NT2/D1 (cell line): Measurements from ENCODE around the gene GALNT18.

Experiments
- DNase-seq: peaks from one replicate; pipeline ENCODE4 v3.0.0-alpha.2; 2011; ENCODE audit warnings: low read depth, low spot score
- H3K27me3 ChIP-seq: 2 replicates; pipeline ENCODE4 v1.6.0; 2011; ENCODE audit warnings: mild to moderate bottlenecking; ENCODE audit not compliant: insufficient read length, insufficient read depth
- H3K36me3 ChIP-seq: 2 replicates; pipeline ENCODE4 v1.6.1; 2011; ENCODE audit warnings: mild to moderate bottlenecking, low read length, mixed read lengths; ENCODE audit not compliant: insufficient read depth, insufficient read length
- H3K4me1 ChIP-seq: 2 replicates; pipeline ENCODE4 v1.5.1; 2011; ENCODE audit not compliant: insufficient read depth, insufficient read length
- H3K4me3 ChIP-seq: 2 replicates; pipeline ENCODE4 v1.5.1; 2011; ENCODE audit warnings: low read depth; ENCODE audit not compliant: insufficient read length
- H3K9ac ChIP-seq: 2 replicates; pipeline ENCODE4 v1.6.0; 2011; ENCODE audit warnings: low read depth; ENCODE audit not compliant: insufficient read length
- H3K9me3 ChIP-seq: 2 replicates; pipeline ENCODE4 v1.5.1; 2011; ENCODE audit warnings: mild to moderate bottlenecking, low read length; ENCODE audit not compliant: insufficient read depth
- SUZ12 ChIP-seq: IDR thresholded peaks from 2 replicates; pipeline ENCODE4 v1.6.1; 2011; ENCODE audit not compliant: insufficient read length, insufficient read depth; ENCODE audit errors: extremely low read depth
- YY1 ChIP-seq: IDR thresholded peaks from 2 replicates; pipeline ENCODE4 v1.6.1; 2011; ENCODE audit not compliant: insufficient read length, insufficient read depth
- ZNF274 ChIP-seq: IDR thresholded peaks from 2 replicates; pipeline ENCODE4 v1.6.1; 2011; ENCODE audit warnings: mild to moderate bottlenecking, low read depth, low read length

The GALNT18 gene

DNA sequence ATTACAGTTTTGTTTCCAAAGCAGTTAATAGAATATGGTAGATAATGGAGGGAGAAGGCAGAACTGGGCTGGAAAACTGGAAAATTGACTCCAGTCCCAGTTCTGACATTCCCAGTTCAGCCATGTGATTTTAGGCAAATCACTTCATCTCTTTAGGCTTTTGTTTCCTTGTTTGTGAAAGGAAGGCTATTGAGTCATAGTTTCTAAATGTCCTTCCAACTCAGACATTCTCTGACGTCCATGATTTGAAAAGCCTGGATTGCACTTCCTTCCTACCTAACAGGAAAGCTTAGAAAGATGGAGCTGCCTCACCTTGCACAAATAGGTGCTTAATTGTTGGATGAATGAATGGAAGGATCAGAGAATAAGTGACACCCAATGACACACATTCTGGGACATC is 19.8 kb upstream of the GALNT18 start:
- Histone ChIP-seq H3K4me3 (no peak overlapping the region), H3K4me1 (no peaks in the 10 kb centered on the region), H3K27me3 (no peaks in the 10 kb centered on the region), H3K36me3 (no peaks in the 10 kb centered on the region), H3K9me3 (peaks cover 3% of the 10 kb centered on the region; the same call in 1 of the 2 replicates), H3K9ac (no peak overlapping the region)
- TF ChIP-seq SUZ12 (no peak), ZNF274 (no peak), YY1 (no peak)
- no peak for DNase-seq

DNA sequence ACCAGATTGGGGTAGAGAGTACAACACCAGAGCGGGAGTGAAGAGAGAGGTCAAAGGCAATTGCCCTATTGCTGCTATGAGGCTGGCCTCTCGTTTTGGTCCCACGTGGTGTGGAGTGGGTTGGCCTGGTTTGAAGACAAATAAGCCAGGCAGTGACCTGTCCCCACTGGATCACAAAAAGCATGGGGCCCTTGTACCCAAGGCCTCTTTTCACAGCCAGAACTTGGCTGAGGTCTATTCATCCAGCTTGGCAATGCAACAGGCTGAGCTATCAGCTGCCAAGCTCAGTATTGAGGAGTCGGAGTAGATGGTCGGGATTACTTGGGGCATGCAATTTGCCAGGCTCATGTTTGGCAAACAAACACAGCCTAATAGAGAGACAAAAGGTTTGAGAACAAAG is 19.2 kb upstream of the GALNT18 start:
- Histone ChIP-seq H3K9ac (no peak overlapping the region), H3K27me3 (no peaks in the 10 kb centered on the region), H3K4me3 (no peak overlapping the region)

DNA sequence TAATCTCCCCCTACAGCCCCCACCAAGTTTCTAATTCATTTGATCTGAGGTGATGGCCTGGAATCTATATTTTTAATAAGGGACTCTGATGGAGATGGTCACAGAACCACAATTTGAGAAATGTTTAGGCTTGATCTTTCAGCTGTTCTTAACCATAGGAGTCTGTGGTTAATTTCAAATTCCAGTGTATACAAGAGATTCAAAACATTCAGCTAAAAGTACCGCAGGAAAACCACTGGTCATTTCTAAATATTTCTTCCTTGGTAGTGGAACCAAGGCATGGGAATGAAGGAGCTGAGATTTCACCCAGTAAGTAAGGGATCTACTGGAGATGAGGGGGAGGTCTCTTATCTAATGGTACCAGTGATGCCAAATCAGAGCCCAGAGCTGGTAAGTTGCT is 18.3 kb upstream of the GALNT18 start:
- H3K4me3 ChIP-seq: no peak overlapping the region
- TF ChIP-seq ZNF274 (no peak), SUZ12 (no peak), YY1 (no peak)
- H3K9me3 ChIP-seq: peaks cover 3% of the 10 kb centered on the region; the same call in 1 of the 2 replicates
- no peak overlapping the region for H3K9ac ChIP-seq
- no peaks in the 10 kb centered on the region for H3K4me1 ChIP-seq
- DNase-seq: no peak
- H3K27me3 ChIP-seq: no peaks in the 10 kb centered on the region
- no peaks in the 10 kb centered on the region for H3K36me3 ChIP-seq

More for the DNA sequence above, 19.2 kb upstream of the GALNT18 start:
- H3K9me3 ChIP-seq: peaks cover 3% of the 10 kb centered on the region; the same call in 1 of the 2 replicates
- no peaks in the 10 kb centered on the region for H3K4me1 ChIP-seq
- no peak for DNase-seq
- TF ChIP-seq SUZ12 (no peak), ZNF274 (no peak), YY1 (no peak)
- H3K36me3 ChIP-seq: no peaks in the 10 kb centered on the region

DNA sequence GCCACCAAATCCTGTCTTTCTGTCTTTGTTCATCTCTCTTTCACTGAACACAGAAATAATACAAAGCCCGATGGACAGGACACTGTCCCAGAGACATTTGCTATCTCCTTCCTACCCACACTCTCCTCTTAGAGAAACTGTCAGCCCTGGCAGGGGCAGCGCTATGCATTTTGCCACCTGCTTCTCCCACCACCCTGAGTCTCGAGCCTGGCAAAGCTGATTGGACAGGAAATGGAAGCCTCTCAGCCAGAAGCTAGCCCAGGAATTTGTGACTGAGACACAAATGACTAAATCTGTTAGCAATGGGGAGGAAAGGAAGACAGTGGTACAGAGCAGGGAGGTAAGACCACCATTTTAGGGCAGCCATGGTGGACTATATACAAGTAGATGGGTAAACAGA is 14.9 kb upstream of the GALNT18 start:
- no peaks in the 10 kb centered on the region for H3K4me1 ChIP-seq
- H3K9ac ChIP-seq: no peak overlapping the region
- H3K4me3 ChIP-seq: no peak overlapping the region
- H3K9me3 ChIP-seq: no peaks in the 10 kb centered on the region; the same call in 1 of the 2 replicates
- H3K36me3 ChIP-seq: no peaks in the 10 kb centered on the region
- TF ChIP-seq SUZ12: no peak
- TF ChIP-seq ZNF274: no peak
- H3K27me3 ChIP-seq: no peaks in the 10 kb centered on the region
- DNase-seq: no peak

DNA sequence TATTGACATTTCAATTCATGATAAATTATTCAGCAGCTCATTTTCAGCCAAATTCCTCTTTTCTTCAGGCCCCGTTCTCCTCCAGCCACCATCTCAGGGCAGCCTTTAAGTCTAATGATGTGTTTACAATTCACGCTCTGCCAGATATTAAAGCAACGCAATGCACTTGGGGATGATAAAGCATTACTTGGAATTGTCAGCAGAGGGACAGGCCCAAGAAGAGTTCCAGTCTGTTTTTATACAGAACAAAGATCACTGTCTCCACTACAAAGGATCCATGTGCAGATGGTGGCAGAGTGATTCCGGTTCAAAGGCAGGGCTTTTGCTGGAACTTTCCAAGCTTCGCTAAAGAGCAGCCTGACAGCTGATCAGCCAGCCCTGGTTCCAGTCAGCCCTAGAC is 13.6 kb upstream of the GALNT18 start:
- H3K27me3 ChIP-seq: peaks cover 3% of the 10 kb centered on the region
- H3K36me3 ChIP-seq: no peaks in the 10 kb centered on the region
- no peak for TF ChIP-seq ZNF274
- TF ChIP-seq SUZ12: no peak
- TF ChIP-seq YY1: no peak
- no peaks in the 10 kb centered on the region; the same call in 1 of the 2 replicates for H3K9me3 ChIP-seq
- no peaks in the 10 kb centered on the region for H3K4me1 ChIP-seq
- DNase-seq: no peak
- no peak overlapping the region for H3K4me3 ChIP-seq
- no peak overlapping the region for H3K9ac ChIP-seq

DNA sequence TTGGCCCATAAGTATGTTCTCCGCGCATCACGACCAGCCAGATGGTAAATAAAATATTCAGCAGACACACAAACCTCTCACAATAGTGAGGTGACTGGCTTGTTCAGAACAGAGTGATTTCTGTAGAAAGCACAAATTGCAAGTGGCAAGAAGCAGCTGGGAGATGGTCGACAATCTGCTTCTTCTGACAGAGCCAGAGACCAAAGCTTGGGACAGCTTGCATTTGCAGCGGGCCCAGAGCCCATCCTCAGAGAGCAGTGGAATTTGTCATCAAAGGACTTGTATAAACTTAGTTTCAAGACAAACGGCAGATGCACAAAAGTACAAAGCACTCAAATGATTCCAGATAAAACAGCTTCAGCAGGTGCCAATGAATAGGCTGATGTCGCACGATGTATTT is 7.6 kb upstream of the GALNT18 start:
- peaks cover 7% of the 10 kb centered on the region for H3K27me3 ChIP-seq
- H3K9ac ChIP-seq: no peak overlapping the region
- TF ChIP-seq YY1 (no peak), SUZ12 (no peak), ZNF274 (no peak)
- H3K4me1 ChIP-seq: no peaks in the 10 kb centered on the region
- no peak for DNase-seq
- H3K36me3 ChIP-seq: no peaks in the 10 kb centered on the region
- no peaks in the 10 kb centered on the region; the same call in 1 of the 2 replicates for H3K9me3 ChIP-seq
- no peak overlapping the region for H3K4me3 ChIP-seq

DNA sequence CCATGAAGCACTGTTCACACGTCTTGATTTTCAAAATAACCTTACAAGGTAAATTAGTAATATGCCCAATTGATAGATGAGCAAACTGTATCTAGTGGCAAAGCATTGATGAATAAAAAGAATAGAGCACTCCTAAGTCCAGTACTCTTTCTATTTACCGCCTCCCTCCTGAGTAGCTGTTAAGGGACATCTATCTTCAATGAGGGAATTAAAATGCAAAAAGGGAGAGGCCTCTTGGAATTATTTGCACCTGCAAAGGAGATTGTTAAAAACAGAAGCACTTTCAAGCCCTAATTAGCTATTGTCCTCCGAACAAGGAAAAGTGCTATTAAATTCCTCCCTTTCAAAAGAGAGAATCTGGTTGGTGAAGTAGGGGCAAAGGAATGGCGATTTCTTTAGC is 6.8 kb upstream of the GALNT18 start:
- TF ChIP-seq ZNF274 (no peak), SUZ12 (no peak), YY1 (no peak)

More for the DNA sequence above, 6.8 kb upstream of the GALNT18 start:
- DNase-seq: no peak
- Histone ChIP-seq H3K9me3 (no peaks in the 10 kb centered on the region; the same call in 1 of the 2 replicates), H3K4me3 (no peak overlapping the region), H3K36me3 (no peaks in the 10 kb centered on the region), H3K27me3 (peaks cover 7% of the 10 kb centered on the region), H3K4me1 (no peaks in the 10 kb centered on the region), H3K9ac (no peak overlapping the region)
